ENCODE measurements around the gene PFDN4. TPM values are rescaled to one million over a fixed set of nuclear protein-coding genes. Genes with fewer than 3 reads are reported as not detected.

The PFDN4 gene
- total RNA-seq, 1 donor from 2014 or later: 83.5 TPM

DNA sequence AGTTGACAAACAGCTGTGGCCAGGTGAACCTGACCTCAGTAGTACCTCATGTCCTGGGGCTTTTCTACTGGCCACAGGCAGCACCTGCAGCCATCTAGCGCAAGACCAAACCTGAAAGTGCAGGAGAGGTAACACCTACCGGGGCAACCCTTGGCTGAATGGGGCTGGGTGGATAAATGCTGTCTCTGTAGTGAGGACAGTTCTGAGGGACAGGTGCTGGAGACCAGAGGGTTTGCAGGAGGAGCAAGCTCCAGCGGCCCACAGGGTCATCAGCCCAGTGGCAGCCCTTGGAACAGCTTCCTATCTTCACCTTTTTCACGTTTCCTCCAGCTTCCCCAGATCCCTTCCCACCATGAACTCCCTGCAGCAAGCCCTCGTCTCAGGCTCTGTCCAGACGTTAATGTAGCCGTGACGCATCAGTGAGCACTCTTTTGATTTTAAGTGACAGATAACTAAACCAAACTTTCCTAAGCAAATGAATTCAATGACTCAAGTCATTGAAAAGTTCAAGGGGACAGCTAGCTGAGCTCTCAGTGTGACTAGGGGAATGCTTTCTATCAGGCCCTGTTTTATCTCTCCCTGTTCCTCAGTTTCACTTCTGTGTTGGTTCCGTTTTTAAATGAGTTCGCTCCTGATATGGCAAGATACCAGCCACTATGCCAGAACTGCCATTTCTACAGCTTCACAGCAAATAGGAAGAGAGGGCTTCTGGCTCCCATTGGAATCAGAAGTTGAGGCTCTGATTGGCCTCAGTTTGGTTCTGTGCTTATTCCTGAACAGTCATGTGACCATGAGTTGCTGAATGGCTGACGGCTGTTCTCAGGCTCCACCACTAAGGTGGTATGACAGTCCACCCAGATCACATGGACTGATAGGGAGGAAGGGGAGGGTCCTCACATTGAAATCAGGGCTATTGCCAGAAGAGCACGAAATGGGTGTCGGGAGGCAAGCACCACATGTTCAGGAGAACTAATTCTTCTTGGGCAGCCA is 12.1 kb upstream of the PFDN4 start:
- no peaks in the 10 kb centered on the region for H3K27me3 ChIP-seq (ENCODE audit: control insufficient read depth, insufficient read depth, low read length)
- DNase-seq (ENCODE audit: low read depth) (no peak), FAIRE-seq (no peak)
- H3K36me3 ChIP-seq (ENCODE audit: control insufficient read depth, insufficient read depth, low read length): no peaks in the 10 kb centered on the region
- no peak overlapping the region for H3K4me3 ChIP-seq (ENCODE audit: low read depth, low read length)
- TF ChIP-seq, protein P1, sequence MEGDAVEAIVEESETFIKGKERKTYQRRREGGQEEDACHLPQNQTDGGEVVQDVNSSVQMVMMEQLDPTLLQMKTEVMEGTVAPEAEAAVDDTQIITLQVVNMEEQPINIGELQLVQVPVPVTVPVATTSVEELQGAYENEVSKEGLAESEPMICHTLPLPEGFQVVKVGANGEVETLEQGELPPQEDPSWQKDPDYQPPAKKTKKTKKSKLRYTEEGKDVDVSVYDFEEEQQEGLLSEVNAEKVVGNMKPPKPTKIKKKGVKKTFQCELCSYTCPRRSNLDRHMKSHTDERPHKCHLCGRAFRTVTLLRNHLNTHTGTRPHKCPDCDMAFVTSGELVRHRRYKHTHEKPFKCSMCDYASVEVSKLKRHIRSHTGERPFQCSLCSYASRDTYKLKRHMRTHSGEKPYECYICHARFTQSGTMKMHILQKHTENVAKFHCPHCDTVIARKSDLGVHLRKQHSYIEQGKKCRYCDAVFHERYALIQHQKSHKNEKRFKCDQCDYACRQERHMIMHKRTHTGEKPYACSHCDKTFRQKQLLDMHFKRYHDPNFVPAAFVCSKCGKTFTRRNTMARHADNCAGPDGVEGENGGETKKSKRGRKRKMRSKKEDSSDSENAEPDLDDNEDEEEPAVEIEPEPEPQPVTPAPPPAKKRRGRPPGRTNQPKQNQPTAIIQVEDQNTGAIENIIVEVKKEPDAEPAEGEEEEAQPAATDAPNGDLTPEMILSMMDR (IDR thresholded peaks at IDR 0.05; ENCODE audit: insufficient read depth, low read length, severe bottlenecking): no peak

DNA sequence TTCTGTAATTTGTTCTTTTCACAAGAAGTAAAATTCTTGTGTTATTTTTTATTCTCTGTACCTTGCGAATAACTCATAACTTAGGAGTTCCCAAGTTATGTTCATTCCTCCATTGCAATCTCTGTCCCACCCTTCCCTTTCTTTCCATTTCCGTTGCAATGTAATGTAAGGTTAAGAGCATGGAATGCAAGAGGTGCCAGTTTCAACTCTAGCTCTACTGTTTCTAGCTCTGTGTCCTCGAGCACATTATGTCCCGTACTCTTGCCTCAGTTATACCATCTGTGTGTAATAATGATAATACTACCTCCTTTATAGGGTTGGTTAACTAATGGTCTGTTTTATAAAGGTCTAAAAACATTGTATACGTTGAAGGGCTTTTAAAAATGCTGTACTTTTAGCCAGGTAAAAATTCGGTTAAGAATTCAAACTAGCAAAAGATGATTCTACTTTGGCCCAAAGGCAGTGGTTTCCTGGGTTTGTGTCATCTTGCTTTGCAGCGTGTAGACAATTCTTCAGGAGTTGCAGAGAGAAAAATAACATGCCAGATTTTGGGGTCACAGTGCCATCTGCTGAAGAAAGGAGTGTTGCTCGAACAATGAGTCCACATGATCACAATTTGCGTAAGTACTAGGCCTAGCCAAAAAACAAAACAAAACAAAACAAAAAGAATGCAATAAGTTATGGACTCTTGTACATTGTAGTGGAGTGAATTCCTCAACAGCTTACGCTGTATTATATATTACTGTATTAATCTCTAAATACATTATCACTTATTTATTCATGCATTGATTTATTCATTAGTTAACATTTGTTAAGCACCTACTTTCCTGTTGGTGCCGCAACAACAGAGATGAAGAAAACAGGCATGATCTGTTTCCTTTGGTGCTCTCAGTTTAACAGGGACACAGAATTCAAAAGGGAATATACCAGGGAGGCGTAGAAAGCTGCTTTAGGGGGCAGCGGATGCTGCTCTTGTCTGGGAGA is 10.0 kb upstream of the PFDN4 start:
- no peak for FAIRE-seq
- DNase-seq (ENCODE audit: low read depth): peak; percentile 83
- no peaks in the 10 kb centered on the region for H3K27me3 ChIP-seq (ENCODE audit: control insufficient read depth, insufficient read depth, low read length)
- no peak overlapping the region for H3K4me3 ChIP-seq (ENCODE audit: low read depth, low read length)
- TF ChIP-seq, protein P1 (IDR thresholded peaks at IDR 0.05; ENCODE audit: insufficient read depth, low read length, severe bottlenecking): peak; percentile 60
- H3K36me3 ChIP-seq (ENCODE audit: control insufficient read depth, insufficient read depth, low read length): no peaks in the 10 kb centered on the region

DNA sequence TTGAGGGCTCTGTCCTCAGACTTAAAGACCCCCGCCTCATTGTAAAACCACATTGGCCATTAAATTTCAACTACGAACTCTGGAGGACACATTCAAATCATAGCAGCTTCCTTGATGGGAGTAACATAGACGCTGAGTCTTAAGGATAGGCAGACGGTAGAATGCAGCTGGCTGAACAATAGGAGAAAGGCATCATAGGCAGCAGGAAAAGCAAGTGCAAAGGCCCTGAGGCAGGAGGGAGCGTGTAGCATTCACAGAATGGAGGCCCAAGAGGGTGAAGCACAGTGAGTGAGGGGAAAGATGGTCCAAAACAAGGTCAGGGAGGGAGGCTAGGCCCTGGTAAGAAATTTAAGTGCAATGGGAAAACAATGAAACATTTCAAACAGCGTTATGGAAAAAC is 8.6 kb upstream of the PFDN4 start:
- H3K4me3 ChIP-seq (ENCODE audit: low read depth, low read length): no peak overlapping the region
- TF ChIP-seq, protein P1 (IDR thresholded peaks at IDR 0.05; ENCODE audit: insufficient read depth, low read length, severe bottlenecking): no peak
- no peaks in the 10 kb centered on the region for H3K27me3 ChIP-seq (ENCODE audit: control insufficient read depth, insufficient read depth, low read length)
- DNase-seq (ENCODE audit: low read depth): no peak
- no peaks in the 10 kb centered on the region for H3K36me3 ChIP-seq (ENCODE audit: control insufficient read depth, insufficient read depth, low read length)
- FAIRE-seq: no peak

DNA sequence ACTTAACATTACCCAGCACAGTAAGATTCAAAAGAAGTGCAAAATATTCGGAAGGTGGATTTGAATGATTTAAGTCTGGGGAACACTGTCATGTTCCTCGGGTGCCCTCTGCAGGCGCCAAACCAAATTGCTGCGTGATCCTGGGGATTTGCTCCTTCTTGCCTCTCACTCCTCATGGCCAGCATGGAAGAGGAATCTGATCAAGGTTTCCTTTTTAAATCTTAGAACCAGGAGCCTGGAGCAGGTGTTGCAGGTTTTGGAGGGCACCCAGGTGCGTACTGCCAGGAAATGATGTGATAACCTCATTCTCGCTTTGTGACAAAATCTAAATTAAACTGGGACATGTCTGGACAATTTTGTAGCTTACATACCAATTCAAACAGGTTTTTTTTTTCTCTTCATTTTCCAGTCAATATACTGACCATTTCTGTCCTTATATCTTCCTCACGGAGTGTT is 8.1 kb upstream of the PFDN4 start:
- TF ChIP-seq, protein P1 (IDR thresholded peaks at IDR 0.05; ENCODE audit: insufficient read depth, low read length, severe bottlenecking): peak; percentile 93
- FAIRE-seq: no peak
- DNase-seq (ENCODE audit: low read depth): peak; percentile 80
- H3K27me3 ChIP-seq (ENCODE audit: control insufficient read depth, insufficient read depth, low read length): no peaks in the 10 kb centered on the region
- no peak overlapping the region for H3K4me3 ChIP-seq (ENCODE audit: low read depth, low read length)
- H3K36me3 ChIP-seq (ENCODE audit: control insufficient read depth, insufficient read depth, low read length): no peaks in the 10 kb centered on the region

DNA sequence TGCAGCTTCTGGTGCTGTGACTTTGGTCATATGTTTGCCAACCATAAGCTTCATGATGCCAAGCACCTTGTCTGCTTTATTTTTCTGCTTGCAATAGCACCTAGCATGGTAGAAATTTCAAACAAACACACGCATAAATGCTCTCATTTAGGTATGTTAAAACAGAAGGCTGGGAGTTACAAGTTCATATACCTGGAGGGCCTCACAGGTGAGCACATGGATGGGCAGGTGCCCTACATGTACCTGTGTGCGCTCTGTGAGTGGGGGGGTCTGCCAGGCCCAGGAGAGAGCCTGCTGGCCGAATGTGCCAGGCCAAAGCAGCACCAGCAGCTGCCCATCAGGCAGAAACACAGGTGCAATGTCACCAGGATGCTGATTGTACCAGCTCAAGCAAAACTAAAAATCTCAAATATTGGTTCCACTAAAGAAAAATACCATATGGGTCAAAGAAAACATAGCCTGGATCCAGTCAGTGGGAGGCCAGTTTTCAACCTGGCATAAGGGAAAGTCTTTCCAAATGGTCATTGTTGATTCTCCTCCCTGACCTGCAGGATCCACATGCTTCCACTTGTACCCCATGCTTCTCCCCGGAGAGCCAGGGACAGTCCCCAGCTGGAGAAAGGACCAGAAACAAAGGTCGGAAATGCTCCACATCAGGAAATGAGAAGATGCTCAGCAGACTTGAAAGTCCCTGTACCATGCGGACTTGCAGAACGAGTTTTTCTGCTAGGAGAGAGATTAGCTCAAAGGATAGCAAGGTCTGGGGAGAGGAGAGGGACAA is 7.2 kb upstream of the PFDN4 start:
- FAIRE-seq: no peak
- Histone ChIP-seq H3K4me3 (ENCODE audit: low read depth, low read length) (no peak overlapping the region), H3K27me3 (ENCODE audit: control insufficient read depth, insufficient read depth, low read length) (no peaks in the 10 kb centered on the region), H3K36me3 (ENCODE audit: control insufficient read depth, insufficient read depth, low read length) (no peaks in the 10 kb centered on the region)
- TF ChIP-seq, protein P1 (IDR thresholded peaks at IDR 0.05; ENCODE audit: insufficient read depth, low read length, severe bottlenecking): no peak
- peak; percentile 47 for DNase-seq (ENCODE audit: low read depth)

Data from bronchial epithelial cell (primary cell).